ENCODE data around the gene TAF3.

- TF ChIP-seq POLR2A (IDR thresholded peaks at IDR 0.05) (no peak), EP300 (IDR thresholded peaks at IDR 0.05) (no peak)
These were observed 139.3 kb downstream of the TAF3 start for GRCh38 chr10:7957591-7957990.
